HG02943 (cell line): ENCODE measurements around the gene HDAC7.

Experiments used
- ATAC-seq: cut with Tn5 transposase; IDR thresholded peaks from one replicate; pipeline ENCODE4 v1.9.1; 2021; ENCODE audit warnings: mild to moderate bottlenecking, low read depth, moderate library complexity; ENCODE audit not compliant: unreplicated experiment

HDAC7 gene

GRCh38 chr12:47798382-47798948, 21.2 kb downstream of the HDAC7 start:
- ATAC-seq = no peak

GRCh38 chr12:47797441-47797840, 22.3 kb downstream of the HDAC7 start:
- no peak for ATAC-seq

DNA sequence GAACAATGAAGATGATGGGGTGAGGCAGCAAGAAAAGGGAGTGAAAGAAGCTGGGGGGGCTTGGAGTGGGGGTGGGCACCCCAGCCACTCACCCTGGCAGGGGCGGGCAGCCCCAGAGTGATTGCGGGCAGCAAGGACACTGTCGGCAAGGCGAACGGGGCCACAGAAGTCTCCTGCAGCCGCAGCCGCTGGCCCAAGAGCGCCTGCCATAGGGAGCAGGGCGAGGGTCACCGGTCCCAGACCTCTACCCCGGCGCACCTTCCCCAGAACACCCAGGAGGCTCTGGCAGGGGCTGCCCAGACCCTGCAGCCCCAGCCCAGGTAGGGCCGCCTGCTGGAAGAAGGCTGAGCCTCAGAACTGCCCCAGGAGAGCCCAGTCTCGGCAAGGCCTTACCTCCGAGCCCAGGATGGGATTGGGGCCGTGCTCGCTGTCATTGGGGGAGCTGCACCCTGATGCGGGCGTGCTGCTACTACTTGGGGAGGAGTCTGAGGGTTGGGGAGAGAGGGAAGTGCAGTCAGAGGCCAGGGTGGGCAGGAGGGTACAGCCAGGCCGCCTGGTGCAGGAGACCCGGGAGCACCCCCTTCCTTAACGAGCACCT, 23.8 kb downstream of the HDAC7 start:
- ATAC-seq = no peak

DNA sequence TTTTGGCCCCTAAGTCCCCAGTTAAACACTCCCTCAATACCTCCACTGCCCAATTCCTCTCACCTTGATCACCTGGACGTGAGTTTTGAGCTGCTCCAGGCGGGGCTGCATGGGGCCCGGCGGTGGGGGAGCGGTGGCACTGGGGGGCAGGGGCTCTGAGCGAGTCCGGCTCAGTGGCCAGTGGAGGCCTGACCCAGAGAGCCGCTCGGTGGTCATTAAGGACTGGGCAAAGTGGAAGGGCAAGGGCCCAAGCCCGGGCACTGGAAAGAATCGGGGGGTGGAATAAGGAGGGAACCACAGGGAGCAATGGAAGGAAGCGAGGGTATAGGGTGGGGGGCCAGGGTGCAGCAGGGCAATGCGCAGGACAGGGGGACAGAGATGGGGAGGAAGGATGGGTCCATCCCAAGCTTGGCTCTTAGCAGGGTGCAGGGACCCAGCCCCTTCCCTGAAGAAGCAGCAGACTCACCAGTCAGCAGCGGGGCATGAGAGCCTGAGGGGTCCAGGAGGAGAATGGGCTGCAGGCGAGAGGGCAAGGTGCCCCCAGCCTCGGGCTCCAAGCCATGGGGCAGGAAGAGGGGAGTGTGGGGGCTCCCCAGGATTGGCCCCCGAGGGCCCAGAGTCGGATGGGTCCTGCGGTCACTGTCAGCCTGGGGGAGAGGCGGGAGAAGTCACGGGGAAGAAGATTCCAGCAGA, 24.4 kb downstream of the HDAC7 start:
- ATAC-seq = no peak

- ATAC-seq = no peak
These were observed 25.0 kb downstream of the HDAC7 start for GRCh38 chr12:47794679-47795078.

DNA sequence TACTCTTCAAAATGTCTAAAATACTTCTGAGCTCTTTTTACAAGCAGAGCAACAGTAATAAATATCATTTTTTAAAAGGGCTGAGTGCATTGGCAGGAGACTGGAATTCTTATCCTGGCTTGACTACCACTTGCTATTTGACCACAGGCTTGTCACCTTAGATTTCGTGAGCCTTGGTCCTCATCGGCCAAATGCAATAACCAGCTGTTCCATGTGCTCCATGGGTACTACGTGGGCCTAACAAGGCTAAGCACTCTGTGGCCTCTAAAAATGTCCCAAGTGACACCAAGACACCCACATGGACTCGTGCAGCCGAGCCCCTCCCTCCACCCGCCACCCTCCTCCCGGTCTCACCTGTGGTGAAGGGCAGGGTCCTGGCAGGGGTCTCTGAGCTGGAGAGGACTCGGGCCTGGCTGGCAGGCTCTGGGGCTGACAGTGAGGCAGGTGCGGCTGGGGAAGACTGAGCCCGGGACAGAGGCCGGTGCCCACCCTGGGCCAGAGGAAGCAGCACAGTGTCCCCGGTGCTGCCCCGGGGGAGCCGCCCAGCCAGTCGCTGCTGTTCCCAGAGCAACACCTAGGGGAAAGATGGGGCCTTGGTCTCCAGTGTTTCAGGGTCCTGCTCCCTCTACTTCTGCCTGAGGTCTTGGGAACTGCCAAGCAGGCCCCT, 26.6 kb downstream of the HDAC7 start:
- ATAC-seq = no peak

DNA sequence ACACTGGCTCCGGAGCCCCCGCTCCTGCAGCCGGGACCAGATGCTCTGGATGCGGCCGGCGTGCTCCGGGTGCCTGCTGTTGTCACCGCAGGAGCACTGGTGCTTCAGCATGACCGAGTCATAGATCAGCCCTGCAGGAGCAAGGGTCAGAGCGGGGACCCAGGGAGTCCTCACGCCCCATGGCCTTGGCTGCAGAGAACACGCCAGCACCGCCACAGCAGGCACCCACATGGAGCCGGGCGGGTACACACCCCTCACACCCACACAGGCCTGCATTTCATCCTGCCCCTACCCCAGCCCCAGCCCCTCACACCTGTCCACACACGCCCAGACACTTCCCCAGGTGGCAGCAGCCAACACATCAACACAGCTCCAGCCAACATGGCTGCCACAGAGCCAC, 27.8 kb downstream of the HDAC7 start:
- ATAC-seq = no peak

- no peak for ATAC-seq
These were observed 28.4 kb downstream of the HDAC7 start for GRCh38 chr12:47791351-47791746.

DNA sequence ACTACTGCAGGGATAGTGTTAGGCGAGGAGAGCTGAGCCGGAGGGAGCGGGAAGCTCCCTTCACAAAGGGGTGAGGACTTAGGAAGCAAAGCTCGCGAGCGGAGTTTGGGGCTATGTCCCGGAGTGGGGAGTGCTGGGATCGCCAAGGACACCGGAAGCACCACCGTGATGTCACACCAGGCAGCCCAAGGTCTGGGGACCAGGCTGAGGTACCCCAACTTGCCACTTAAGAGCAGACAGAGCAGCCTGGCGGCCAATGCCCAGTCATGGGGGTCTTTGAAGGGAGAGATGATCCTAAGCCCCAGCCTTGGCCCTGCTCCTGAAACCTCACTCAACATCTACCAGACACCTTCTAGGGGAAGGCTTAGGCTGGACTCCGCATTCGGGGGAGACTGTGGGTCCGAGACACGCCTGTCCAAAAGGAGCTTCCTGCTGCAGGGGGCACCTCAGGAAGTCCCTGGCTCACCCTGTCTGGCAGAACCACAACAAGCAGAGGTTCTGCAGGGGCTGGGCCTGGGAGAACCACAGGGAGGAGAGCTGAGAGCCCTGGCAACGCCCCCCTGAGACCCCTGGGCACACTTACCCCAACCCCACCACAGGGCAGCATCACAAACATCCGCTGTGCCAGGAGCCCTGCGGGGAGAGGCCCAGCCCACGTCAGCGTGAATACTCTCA, 28.9 kb downstream of the HDAC7 start:
- ATAC-seq = no peak

GRCh38 chr12:47789712-47790489, 29.8 kb downstream of the HDAC7 start:
- no peak for ATAC-seq

DNA sequence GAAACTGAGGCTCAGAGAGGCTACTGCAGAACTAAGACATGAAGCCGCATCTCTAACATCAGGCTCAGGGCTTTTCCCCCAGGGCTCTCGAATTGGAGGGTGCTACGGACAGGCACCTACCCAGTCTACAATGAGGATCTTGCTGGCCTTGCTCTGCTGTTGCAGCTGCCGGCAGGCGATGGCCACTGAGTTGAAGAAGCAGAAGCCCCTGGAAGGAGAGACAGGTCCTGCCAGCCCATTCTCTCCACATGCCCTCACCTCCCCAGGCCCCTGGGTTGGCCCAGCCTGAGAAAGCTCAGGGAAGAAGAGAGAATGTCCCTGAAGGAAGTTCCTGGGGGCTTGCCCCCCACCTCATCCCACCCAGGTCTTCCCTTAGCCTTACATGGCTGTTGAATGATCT, 30.6 kb downstream of the HDAC7 start:
- ATAC-seq = no peak

DNA sequence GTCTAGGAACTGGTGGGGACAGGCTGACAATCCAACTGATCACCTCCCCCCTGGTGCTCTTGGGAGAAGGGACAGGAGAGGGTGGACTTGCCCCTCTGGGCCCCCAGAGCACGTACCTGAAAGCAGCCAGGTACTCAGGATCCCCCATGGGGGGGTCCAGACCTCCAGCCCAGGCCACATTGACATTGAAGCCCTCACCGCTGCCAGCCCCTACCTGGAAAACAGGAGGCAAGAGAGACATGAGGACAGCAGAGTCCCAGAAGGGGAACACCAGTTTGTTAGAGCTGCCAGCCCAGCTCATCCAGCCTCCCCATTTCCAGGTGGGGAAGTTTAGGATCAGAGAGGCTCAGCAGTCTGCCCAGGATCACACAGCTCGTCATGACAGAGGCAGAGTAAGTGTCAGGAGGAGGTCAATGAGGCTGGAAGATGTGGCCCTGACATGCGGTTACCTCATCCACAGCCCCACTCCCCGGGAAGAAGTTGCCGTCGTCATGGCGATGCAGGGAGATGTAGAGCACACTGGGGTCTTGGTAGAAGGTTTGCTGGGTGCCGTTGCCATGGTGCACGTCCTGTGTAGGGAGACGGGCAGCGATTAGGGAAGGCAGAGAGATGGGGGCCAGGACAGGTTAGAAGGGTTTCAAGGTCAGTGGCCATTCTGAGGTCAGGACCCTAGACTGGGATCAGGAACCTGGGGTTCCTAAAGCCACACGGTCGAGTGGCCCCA, 31.9 kb downstream of the HDAC7 start:
- ATAC-seq = no peak

GRCh38 chr12:47786662-47787280, 32.9 kb downstream of the HDAC7 start:
- ATAC-seq = no peak

DNA sequence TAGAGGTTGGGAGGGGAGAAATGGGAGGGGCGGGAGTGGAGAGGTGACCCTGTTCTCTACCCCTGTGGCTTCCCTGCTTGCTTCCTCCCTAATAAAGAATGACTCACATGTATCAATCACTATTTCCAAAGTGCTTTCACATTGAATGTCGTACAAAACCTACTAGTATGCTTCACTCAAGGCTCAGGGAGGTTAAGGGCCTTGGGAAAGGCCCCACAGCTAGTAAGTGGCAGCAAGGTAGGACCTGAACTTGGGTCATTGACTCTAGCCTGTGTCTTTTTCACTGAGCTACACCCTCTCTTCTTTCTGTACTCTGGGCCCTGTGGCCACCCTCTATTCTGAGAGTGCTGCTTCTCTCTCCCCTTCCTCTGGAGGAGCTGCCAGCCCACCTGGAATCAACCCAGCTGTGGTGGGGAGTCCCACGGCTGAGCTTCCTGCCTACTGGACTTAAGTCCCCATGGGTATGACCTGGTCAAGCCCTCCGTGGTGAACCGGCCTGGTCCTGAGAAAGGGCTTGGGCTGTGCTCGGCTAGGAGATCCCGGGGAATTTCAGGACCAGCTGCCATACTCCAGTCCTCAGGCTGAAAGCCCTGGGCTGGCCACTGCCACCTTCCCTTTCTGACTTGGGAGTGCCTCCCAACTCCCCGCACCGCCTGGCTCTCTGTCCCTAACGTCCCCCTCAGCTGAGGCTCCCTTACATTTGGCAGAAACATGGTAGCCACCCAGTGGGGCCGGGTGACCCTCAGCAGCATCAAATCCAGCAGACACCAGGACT, 33.6 kb downstream of the HDAC7 start:
- no peak for ATAC-seq

DNA sequence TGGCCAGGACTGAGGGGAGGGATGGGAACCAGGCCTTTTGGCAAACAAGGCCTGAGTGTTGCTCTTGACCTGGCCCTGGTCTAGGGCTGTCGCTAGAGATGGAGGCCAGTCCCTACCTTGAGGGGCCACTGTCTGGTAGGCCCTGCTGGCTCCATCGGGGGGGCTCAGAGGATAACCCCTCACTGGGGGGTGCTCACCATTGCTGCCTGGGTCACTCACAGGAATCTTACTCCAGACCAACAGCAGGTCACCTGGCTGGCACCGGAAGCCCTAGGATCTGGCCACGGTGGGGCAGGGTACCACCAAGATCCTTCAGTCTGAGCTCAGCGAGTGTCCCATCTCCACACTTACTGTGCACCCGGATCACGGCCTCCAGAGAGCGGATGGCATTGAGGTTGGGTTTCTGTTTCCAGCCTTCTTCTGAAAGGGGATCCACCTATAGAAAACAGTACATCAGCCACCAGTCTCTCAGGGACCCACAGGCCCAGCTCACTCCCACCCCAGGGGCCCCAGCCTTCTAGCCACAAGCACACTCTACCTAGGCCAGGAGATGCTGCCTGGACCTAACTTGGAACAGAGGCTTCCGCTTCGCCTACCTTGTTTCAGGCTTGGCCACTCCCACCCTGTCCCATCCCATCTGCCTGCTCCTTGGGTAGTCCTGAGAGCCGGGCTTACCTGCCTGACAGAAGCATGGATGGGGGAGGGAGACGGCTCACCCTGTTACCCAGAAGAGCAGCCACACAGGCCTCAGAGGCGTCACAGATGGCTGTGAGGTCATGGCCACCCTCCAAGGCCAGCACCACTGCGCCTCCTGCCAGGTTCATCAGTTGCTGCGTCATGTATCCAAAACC, 34.4 kb downstream of the HDAC7 start:
- ATAC-seq = no peak

DNA sequence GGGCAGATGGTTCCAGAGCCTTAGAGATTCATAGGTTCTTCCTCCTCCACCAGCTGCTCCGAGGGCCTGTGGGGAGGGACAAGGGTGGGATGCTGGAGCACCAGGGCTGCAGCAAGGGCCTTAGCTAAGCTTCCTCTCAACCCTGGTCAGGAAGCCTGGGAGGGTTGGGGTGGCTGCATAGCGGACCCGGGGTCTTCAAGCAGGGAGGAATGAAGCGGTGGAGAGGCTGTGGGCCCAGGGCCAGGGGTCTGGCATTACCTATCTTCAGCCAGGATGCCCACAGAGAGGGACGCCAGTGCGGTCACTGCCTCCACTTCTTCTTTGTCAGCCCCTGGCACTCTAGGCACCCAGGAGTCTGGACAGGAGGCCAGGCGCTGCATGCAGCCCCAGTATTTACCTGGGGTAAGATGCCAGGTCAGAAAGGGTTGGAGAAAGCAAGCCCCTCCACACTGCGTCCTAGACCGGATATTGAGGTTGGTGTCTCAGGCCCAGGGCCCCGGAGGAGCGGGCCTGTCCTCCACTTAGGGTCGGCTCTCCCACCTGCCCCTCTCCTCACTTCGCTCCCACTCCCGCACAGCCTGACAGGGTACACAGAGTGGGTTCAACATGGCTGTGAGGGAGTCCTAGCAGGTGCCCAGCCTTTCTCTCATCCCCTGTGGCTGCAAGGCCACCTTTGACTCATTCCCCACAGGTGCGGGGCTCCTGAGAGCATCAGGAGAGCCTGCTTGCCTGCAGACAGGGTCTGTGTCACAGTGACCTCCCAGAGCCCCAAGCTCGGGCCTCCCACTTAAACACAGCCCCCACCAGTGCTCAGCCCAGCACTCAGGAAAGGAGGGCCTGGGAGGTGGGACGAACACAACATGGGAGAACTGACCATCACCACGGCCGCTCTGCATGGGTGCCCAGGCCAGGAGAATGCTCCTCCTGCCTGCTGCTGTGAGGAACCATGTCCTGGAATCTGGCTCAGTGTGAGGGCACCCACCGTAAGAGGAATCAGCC, 35.6 kb downstream of the HDAC7 start:
- no peak for ATAC-seq
